HG03354 (cell line): ENCODE results near the gene CTNND2.

Experiments used
- ATAC-seq: cut with Tn5 transposase; IDR thresholded peaks from one replicate; pipeline ENCODE4 v1.9.1; 2021; ENCODE audit warnings: mild to moderate bottlenecking; ENCODE audit not compliant: unreplicated experiment, poor library complexity, severe bottlenecking

The CTNND2 gene

GRCh38 chr5:11305245-11305644 lies 599.0 kb downstream of the CTNND2 start:
- no peak for ATAC-seq

GRCh38 chr5:11304641-11305040 lies 599.6 kb downstream of the CTNND2 start:
- ATAC-seq, result no peak

GRCh38 chr5:11302663-11303062 lies 601.6 kb downstream of the CTNND2 start:
- no peak for ATAC-seq

GRCh38 chr5:11301171-11301570 lies 603.1 kb downstream of the CTNND2 start:
- ATAC-seq, result no peak

- ATAC-seq, result no peak
These were observed 603.5 kb downstream of the CTNND2 start for GRCh38 chr5:11300736-11301135.

GRCh38 chr5:11298877-11299276 lies 605.4 kb downstream of the CTNND2 start:
- ATAC-seq, result no peak

GRCh38 chr5:11293523-11293922 lies 610.7 kb downstream of the CTNND2 start:
- ATAC-seq, result no peak

- no peak for ATAC-seq
These were observed 611.4 kb downstream of the CTNND2 start for GRCh38 chr5:11292648-11293356.

GRCh38 chr5:11289733-11290132 lies 614.5 kb downstream of the CTNND2 start:
- ATAC-seq, result no peak

- ATAC-seq, result no peak
These were observed 615.0 kb downstream of the CTNND2 start for GRCh38 chr5:11289208-11289607.

- no peak for ATAC-seq
These were observed 622.4 kb downstream of the CTNND2 start for GRCh38 chr5:11281842-11282241.

GRCh38 chr5:11277323-11277722 lies 626.9 kb downstream of the CTNND2 start:
- no peak for ATAC-seq

- no peak for ATAC-seq
These were observed 630.9 kb downstream of the CTNND2 start for GRCh38 chr5:11273180-11273903.

- no peak for ATAC-seq
These were observed 634.7 kb downstream of the CTNND2 start for GRCh38 chr5:11269515-11269914.

- no peak for ATAC-seq
These were observed 635.4 kb downstream of the CTNND2 start for GRCh38 chr5:11268891-11269290.

GRCh38 chr5:11266331-11266730 lies 637.9 kb downstream of the CTNND2 start:
- no peak for ATAC-seq

GRCh38 chr5:11261241-11261640 lies 643.0 kb downstream of the CTNND2 start:
- ATAC-seq, result no peak

GRCh38 chr5:11258001-11258400 lies 646.2 kb downstream of the CTNND2 start:
- no peak for ATAC-seq

GRCh38 chr5:11252523-11252922 lies 651.7 kb downstream of the CTNND2 start:
- no peak for ATAC-seq

- no peak for ATAC-seq
These were observed 652.2 kb downstream of the CTNND2 start for GRCh38 chr5:11252075-11252474.

- ATAC-seq, result no peak
These were observed 653.0 kb downstream of the CTNND2 start for GRCh38 chr5:11251247-11251646.
